ENCODE measurements around the gene ABLIM2.

DNA sequence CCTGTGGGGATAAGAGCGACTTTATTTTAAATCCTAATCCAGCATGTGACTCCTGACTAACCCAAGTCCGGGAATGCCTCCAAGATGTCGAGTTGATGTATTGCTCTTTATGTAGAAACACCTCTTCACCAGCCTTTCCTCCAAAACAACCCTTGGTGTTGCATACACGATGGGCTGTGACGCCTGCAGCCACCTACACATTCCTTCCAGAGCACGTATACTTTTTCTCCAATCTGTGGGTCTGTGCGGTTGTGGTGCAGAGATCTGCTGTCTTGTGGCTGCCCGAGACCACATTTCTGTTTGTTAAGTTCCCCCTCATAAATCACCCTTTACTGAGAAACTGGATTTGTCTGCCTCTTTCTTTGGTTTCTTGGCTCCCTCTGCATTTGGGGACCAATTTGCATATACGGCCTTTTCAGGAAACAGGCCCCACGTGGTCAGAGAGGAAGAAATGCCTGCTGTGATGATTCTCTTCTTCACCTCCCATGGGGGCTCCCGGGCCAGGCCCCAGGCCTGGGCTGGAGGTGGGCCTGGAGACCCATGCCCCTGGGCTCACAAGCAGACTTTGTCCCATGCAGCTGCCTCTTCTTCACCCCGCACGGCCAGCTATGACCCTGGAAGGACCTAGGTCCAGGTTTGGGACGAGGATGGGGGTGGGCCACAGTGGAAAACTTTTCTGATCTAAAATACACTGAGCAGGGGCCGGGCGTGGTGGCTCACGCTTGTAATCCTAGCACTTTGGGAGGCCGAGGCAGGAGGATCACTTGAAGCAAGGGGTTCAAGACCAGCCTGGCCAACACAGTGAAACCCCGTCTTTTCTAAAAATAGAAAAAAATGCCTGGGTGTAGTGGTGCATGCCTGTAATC is 197.6 kb downstream of the ABLIM2 start:
- TF ChIP-seq POLR2AphosphoS5 (IDR thresholded peaks at IDR 0.05; ENCODE audit: low read length), result no peak
- TF ChIP-seq, protein P1, sequence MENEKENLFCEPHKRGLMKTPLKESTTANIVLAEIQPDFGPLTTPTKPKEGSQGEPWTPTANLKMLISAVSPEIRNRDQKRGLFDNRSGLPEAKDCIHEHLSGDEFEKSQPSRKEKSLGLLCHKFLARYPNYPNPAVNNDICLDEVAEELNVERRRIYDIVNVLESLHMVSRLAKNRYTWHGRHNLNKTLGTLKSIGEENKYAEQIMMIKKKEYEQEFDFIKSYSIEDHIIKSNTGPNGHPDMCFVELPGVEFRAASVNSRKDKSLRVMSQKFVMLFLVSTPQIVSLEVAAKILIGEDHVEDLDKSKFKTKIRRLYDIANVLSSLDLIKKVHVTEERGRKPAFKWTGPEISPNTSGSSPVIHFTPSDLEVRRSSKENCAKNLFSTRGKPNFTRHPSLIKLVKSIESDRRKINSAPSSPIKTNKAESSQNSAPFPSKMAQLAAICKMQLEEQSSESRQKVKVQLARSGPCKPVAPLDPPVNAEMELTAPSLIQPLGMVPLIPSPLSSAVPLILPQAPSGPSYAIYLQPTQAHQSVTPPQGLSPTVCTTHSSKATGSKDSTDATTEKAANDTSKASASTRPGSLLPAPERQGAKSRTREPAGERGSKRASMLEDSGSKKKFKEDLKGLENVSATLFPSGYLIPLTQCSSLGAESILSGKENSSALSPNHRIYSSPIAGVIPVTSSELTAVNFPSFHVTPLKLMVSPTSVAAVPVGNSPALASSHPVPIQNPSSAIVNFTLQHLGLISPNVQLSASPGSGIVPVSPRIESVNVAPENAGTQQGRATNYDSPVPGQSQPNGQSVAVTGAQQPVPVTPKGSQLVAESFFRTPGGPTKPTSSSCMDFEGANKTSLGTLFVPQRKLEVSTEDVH (IDR thresholded peaks at IDR 0.05; ENCODE audit: low read depth, partially characterized antibody), result no peak
